IPS-11a (cell line): Measurements from ENCODE around the gene PRDM2.

ENCODE experiments used
- H3K4me3 ChIP-seq: one replicate; pipeline ENCODE4 v1.5.1; 2013; ENCODE audit warnings: low read depth, low read length, control low read depth

Gene PRDM2

GRCh38 chr1:13790290-13791030 lies 90.5 kb downstream of the PRDM2 start:
- no peak overlapping the region for H3K4me3 ChIP-seq

GRCh38 chr1:13792419-13792818 lies 92.4 kb downstream of the PRDM2 start:
- no peak overlapping the region for H3K4me3 ChIP-seq

GRCh38 chr1:13793088-13793730 lies 93.2 kb downstream of the PRDM2 start:
- no peak overlapping the region for H3K4me3 ChIP-seq

- no peak overlapping the region for H3K4me3 ChIP-seq
These were observed 94.5 kb downstream of the PRDM2 start for GRCh38 chr1:13794231-13795187.

GRCh38 chr1:13797397-13797796 lies 97.4 kb downstream of the PRDM2 start:
- H3K4me3 ChIP-seq, result no peak overlapping the region

GRCh38 chr1:13798120-13798519 lies 98.1 kb downstream of the PRDM2 start:
- no peak overlapping the region for H3K4me3 ChIP-seq

- H3K4me3 ChIP-seq, result no peak overlapping the region
These were observed 99.7 kb downstream of the PRDM2 start for GRCh38 chr1:13799502-13800283.

- H3K4me3 ChIP-seq, result no peak overlapping the region
These were observed 101.2 kb downstream of the PRDM2 start for GRCh38 chr1:13801232-13801631.

- H3K4me3 ChIP-seq, result no peak overlapping the region
These were observed 101.9 kb downstream of the PRDM2 start for GRCh38 chr1:13801655-13802486.

GRCh38 chr1:13802782-13803545 lies 103.0 kb downstream of the PRDM2 start:
- H3K4me3 ChIP-seq, result no peak overlapping the region

GRCh38 chr1:13803546-13804239 lies 103.7 kb downstream of the PRDM2 start:
- H3K4me3 ChIP-seq, result no peak overlapping the region

- H3K4me3 ChIP-seq, result no peak overlapping the region
These were observed 104.2 kb downstream of the PRDM2 start for GRCh38 chr1:13804240-13804633.

GRCh38 chr1:13805431-13805830 lies 105.4 kb downstream of the PRDM2 start:
- H3K4me3 ChIP-seq, result no peak overlapping the region

GRCh38 chr1:13806108-13806507 lies 106.1 kb downstream of the PRDM2 start:
- H3K4me3 ChIP-seq, result no peak overlapping the region

GRCh38 chr1:13807209-13807608 lies 107.2 kb downstream of the PRDM2 start:
- no peak overlapping the region for H3K4me3 ChIP-seq

- H3K4me3 ChIP-seq, result no peak overlapping the region
These were observed 108.7 kb downstream of the PRDM2 start for GRCh38 chr1:13808729-13809131.

- H3K4me3 ChIP-seq, result no peak overlapping the region
These were observed 109.6 kb downstream of the PRDM2 start for GRCh38 chr1:13809461-13810159.
